Testis (tissue), 3 donors: ENCODE results near the gene C4orf51. TPM values are rescaled to one million over a fixed set of nuclear protein-coding genes. Genes with fewer than 3 reads are reported as not detected.

Source experiments
- DNase-seq: peaks from one replicate; pipeline ENCODE4 v3.0.0-alpha.2; 2019
- H3K27ac ChIP-seq, 2 donors: fragments of 200-600 bp; sonication (generic); one replicate each; pipeline ENCODE4 v1.5.1; 2019
- H3K27me3 ChIP-seq: fragments of 200-600 bp; sonication (generic); one replicate; pipeline ENCODE4 v1.5.1; 2019
- H3K36me3 ChIP-seq: fragments of 200-600 bp; sonication (generic); one replicate; pipeline ENCODE4 v1.5.1; 2017; ENCODE audit warnings: low read depth; ENCODE audit errors: missing control alignments
- H3K4me1 ChIP-seq: fragments of 200-600 bp; sonication (generic); one replicate; pipeline ENCODE4 v1.5.1; 2019
- H3K4me3 ChIP-seq, 2 donors: fragments of 200-600 bp; sonication (generic); one replicate each; pipeline ENCODE4 v1.5.1; 2017 to 2019
- H3K9me3 ChIP-seq: fragments of 200-600 bp; sonication (generic); one replicate; pipeline ENCODE4 v1.5.1; 2017
- CTCF ChIP-seq, 3 experiments: fragments of 450-650 bp in 2 of 3; fragments of 200-600 bp in 1 of 3; sonication (generic) in 1 of 3; IDR thresholded peaks; one replicate each; pipeline ENCODE4 v1.5.1; 2016 to 2019; ENCODE audit warnings: antibody characterized with exemption in 3 of 3, mild to moderate bottlenecking in 2 of 3, moderate library complexity in 1 of 3
- POLR2A ChIP-seq: fragments of 450-650 bp; IDR thresholded peaks from one replicate; pipeline ENCODE4 v1.6.1; 2017; ENCODE audit warnings: antibody characterized with exemption, mild to moderate bottlenecking, moderate library complexity
- WGBS, 2 donors: methylation state at CpG; one replicate each; pipeline ENCODE4 v1.1.5; 2018; 5-methylcytosine and 5-hydroxymethylcytosine counted together
- intact Hi-C: fragments of 100-400 bp; cut with DNase I; formaldehyde crosslinking; loops from one replicate; pipeline ENCODE4 v1.15.1; 2023; ENCODE audit warnings: low total_unique reads
- polyA plus RNA-seq: library from polyadenylated mRNA; stranded (reverse); fragments of 350-450 nt; fragmentation: Illumina TruSeq; extraction: RNeasy Lipid Tissue Mini Kit (QIAGEN cat#74804); gene quantifications from one replicate; pipeline ENCODE4 v1.2.3, GENCODE V29; 2014; ENCODE audit warnings: low read depth, low replicate concordance; ENCODE audit not compliant: insufficient read depth
- total RNA-seq, 2 donors: library from RNA; depleted of rRNA; stranded (reverse); fragments of >200 nt; gene quantifications; one replicate each; pipeline ENCODE4 v1.2.3, GENCODE V29; 2016

Gene C4orf51
- total and polyA plus RNA-seq, 3 donors from 2014 or later: 0.87 to 10.6 (median 1.3) TPM

GRCh38 chr4:145665773-145666172, 14.2 kb upstream of the C4orf51 start:
- Histone ChIP-seq H3K27ac (no peak overlapping the region), H3K9me3 (no peaks in the 10 kb centered on the region), H3K4me3 (no peak overlapping the region), H3K4me1 (no peaks in the 10 kb centered on the region), H3K36me3 (no peaks in the 10 kb centered on the region), H3K27me3 (no peaks in the 10 kb centered on the region)
- DNase-seq: no peak
- 96 to 100% methylated on average over 1 of the region's 1 CpG for WGBS, 2 donors
- no peak for TF ChIP-seq POLR2A
- no peak for TF ChIP-seq CTCF (IDR thresholded peaks at IDR 0.05)
- intact Hi-C loops: no loop called here

- intact Hi-C loops: no loop called here
- H3K27ac ChIP-seq: no peak overlapping the region
- TF ChIP-seq POLR2A (no peak), CTCF (IDR thresholded peaks at IDR 0.05) (no peak)
Observed at GRCh38 chr4:145670422-145670821, 9.5 kb upstream of the C4orf51 start.

GRCh38 chr4:145679520-145679919, 426 bp upstream of the C4orf51 start:
- Histone ChIP-seq H3K36me3 (no peaks in the 10 kb centered on the region), H3K4me1 (no peaks in the 10 kb centered on the region), H3K9me3 (no peaks in the 10 kb centered on the region), H3K4me3 (no peak overlapping the region), H3K27me3 (no peaks in the 10 kb centered on the region), H3K27ac (no peak overlapping the region)
- 56 to 78% methylated on average over 1 of the region's 1 CpG for WGBS, 2 donors
- TF ChIP-seq CTCF (IDR thresholded peaks at IDR 0.05) (no peak), POLR2A (no peak)
- intact Hi-C loops: no loop called here
- DNase-seq: no peak

More at GRCh38 chr4:145670422-145670821, 9.5 kb upstream of the C4orf51 start:
- no peaks in the 10 kb centered on the region for H3K27me3 ChIP-seq
- DNase-seq: no peak
- H3K9me3 ChIP-seq: no peaks in the 10 kb centered on the region
- no peak overlapping the region for H3K4me3 ChIP-seq
- no peaks in the 10 kb centered on the region for H3K4me1 ChIP-seq
- H3K36me3 ChIP-seq: no peaks in the 10 kb centered on the region

GRCh38 chr4:145680902-145681301, 956 bp downstream of the C4orf51 start:
- no peaks in the 10 kb centered on the region for H3K27me3 ChIP-seq
- no peak overlapping the region for H3K27ac ChIP-seq
- WGBS, 2 donors: 62 to 97% methylated on average over 1 of the region's 1 CpG
- no peak overlapping the region for H3K4me3 ChIP-seq
- DNase-seq: no peak
- no peaks in the 10 kb centered on the region for H3K36me3 ChIP-seq
- intact Hi-C loops: no loop called here
- TF ChIP-seq POLR2A (no peak), CTCF (IDR thresholded peaks at IDR 0.05) (no peak)
- H3K4me1 ChIP-seq: no peaks in the 10 kb centered on the region
- H3K9me3 ChIP-seq: no peaks in the 10 kb centered on the region

GRCh38 chr4:145681518-145681917, 1.6 kb downstream of the C4orf51 start:
- intact Hi-C loops: no loop called here
- Histone ChIP-seq H3K4me3 (no peak overlapping the region), H3K36me3 (no peaks in the 10 kb centered on the region), H3K4me1 (no peaks in the 10 kb centered on the region), H3K9me3 (no peaks in the 10 kb centered on the region), H3K27ac (no peak overlapping the region), H3K27me3 (no peaks in the 10 kb centered on the region)
- no peak for DNase-seq
- TF ChIP-seq POLR2A (no peak), CTCF (IDR thresholded peaks at IDR 0.05) (no peak)
